Measurements from ENCODE around the gene WDR27. TPM values are rescaled to one million over a fixed set of nuclear protein-coding genes. Genes with fewer than 3 reads are reported as not detected.

Gene WDR27
- total RNA-seq, 1 donor from 2014 or later = 70.6 TPM

DNA sequence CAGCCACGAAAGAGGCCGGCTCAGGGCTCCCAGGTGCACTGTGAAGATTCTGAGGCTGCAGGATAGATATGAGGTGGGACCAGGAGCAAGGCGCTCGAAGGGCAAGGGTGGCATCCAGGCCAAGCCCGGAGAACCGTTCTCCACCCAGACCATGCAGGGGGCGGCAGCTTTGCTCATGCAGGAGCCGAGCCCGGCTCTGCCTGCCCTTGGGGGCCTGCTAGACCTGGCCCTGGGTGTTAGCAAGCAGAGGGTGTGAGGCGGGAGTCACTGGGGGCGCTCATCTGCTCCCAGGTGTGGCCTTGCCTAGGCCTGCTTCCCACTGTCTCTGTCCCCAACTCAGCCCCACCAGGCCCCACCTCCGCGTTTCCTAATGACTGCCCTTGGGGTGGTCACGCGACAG, 59.4 kb downstream of the WDR27 start:
- no peak for DNase-seq (ENCODE audit: extremely low read depth, low read depth, low spot score)

DNA sequence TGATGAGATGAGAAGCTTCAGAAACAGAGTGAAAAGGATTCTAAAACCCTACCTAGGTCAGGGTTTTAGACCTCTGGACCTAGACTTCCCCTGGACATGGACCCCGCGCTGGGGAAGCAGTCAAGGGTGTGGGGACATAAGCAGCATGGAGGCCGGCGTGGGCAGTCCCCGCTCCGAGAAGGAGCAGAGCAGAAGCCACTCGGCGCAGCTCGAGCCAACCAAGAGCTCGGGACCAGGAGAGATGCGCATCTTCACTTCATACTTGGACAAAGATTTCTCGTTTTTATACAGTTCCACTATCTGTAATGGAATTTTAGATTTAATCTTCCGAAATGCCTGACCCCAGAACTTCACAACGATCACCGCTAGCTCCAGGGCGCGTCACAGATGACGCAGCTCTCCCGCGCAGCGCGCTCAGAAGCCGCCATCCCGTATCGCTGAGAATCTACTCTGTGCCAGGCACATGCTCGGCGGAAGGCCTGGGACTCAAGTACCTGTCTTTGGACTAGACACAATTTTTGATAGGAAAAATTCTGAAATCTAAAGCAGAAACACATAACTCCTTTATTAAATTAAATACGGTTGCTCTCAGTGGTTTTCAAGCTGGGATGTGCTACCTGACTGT, 60.3 kb downstream of the WDR27 start:
- DNase-seq (ENCODE audit: extremely low read depth, low read depth, low spot score) = no peak

GRCh38 chr6:169640983-169641382, 60.8 kb downstream of the WDR27 start:
- no peak for DNase-seq (ENCODE audit: extremely low read depth, low read depth, low spot score)

- DNase-seq (ENCODE audit: extremely low read depth, low read depth, low spot score) = no peak
Observed at GRCh38 chr6:169640351-169640852, 61.4 kb downstream of the WDR27 start.

- no peak for DNase-seq (ENCODE audit: extremely low read depth, low read depth, low spot score)
Observed at GRCh38 chr6:169639653-169640278, 62.1 kb downstream of the WDR27 start.

- DNase-seq (ENCODE audit: extremely low read depth, low read depth, low spot score) = no peak
Observed at GRCh38 chr6:169638915-169639314, 62.9 kb downstream of the WDR27 start.

- no peak for DNase-seq (ENCODE audit: extremely low read depth, low read depth, low spot score)
Observed at GRCh38 chr6:169638388-169638787, 63.4 kb downstream of the WDR27 start.

- no peak for DNase-seq (ENCODE audit: extremely low read depth, low read depth, low spot score)
Observed at GRCh38 chr6:169635345-169635744, 66.5 kb downstream of the WDR27 start.

GRCh38 chr6:169632841-169633240, 69.0 kb downstream of the WDR27 start:
- no peak for DNase-seq (ENCODE audit: extremely low read depth, low read depth, low spot score)

DNA sequence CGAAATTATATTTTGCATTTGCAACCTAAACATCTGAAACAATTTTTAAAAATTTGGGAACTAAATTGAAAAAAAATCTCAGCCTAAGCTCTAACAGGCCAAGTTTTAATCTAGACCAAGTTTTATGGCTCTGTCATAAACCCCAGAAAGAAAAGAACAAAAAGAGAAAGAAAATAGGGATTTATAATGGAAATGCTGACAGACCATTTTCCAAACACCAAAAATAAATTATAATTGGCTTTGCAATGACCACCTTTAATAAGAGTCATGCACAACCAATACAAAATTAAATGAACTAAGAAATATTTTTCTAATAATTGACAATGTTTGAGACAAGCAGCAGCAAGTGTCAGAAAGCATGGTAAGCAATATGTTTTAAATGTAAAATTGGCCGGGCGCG, 72.6 kb downstream of the WDR27 start:
- DNase-seq (ENCODE audit: extremely low read depth, low read depth, low spot score) = no peak

GRCh38 chr6:169627736-169628607, 73.9 kb downstream of the WDR27 start:
- DNase-seq (ENCODE audit: extremely low read depth, low read depth, low spot score) = no peak

DNA sequence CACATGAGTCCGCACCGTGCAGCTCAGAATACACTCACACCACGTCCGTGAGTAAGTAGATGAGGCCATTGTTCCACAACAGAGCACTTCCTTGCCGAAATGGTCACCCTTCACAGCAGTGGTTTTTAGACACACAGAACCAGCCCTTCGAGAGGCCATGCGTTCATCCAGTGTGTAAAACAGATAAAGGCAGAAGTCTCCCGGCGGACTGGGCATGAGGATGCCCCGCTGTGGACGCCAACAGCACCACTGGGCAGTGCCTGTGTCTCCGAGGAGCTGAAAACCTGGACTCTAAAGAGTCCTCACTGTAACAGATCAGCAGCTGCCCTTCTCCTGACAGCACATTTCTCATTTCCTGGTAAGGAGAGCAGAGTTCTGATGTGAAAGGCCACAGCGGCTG, 75.2 kb downstream of the WDR27 start:
- no peak for DNase-seq (ENCODE audit: extremely low read depth, low read depth, low spot score)

DNA sequence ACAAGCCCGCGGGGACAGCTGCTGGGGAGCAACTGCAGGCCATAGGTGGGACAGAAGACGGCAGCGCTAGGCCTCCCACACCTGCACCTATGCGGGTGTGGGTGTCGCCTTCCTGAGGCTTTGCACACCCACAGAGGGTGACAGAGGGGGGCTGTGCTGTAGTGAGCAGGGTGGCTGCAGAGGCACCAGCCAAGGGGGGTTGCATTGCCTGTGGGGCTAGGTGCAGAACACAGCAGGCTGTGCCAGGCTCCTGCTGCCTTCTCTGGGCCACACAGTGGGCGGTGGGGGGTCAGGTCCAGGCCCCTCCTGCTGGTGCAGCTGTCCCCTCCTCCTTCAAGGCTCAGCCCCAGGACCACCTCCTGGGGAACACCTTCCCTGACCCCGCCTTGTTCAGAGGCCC, 75.7 kb downstream of the WDR27 start:
- no peak for DNase-seq (ENCODE audit: extremely low read depth, low read depth, low spot score)

DNA sequence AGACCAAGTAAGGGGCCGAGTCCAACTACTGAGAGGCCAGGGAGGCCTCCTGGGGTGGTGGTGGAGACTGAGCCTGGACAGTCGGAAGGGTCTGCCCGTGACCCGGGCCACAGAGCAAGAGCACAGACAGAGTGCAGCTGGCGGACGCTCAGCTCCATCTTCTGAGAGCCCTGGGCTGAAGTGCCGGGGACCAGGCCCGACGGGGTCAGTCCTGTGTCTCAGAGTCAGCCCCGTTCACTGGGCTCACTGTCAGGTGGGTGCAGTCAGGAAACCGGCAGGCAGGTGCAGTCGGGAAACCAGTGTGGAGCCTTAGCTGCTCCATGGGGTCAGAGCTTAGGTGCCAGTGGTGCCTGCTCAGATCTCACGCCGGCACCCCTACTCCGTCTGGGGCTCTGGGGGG, 76.5 kb downstream of the WDR27 start:
- DNase-seq (ENCODE audit: extremely low read depth, low read depth, low spot score) = no peak

- DNase-seq (ENCODE audit: extremely low read depth, low read depth, low spot score) = no peak
Observed at GRCh38 chr6:169624785-169625184, 77.0 kb downstream of the WDR27 start.

DNA sequence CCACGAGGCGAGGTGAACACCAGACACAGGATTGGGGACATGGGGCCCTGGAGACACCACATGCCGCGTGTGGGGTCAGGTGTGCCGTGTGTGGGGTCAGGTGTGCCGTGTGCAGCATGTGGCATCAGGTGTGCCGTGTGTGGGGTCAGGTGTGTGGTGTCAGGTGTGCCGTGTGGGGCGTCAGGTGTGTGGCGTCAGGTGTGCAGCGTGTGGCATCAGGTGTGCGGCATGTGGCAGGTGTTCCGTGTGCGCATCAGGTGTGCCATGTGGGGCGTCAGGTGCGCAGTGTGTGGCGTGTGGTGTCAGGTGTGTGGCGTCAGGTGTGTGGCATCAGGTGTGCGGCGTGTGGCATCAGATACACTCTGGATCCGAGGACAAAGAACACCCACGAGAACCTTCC, 77.9 kb downstream of the WDR27 start:
- DNase-seq (ENCODE audit: extremely low read depth, low read depth, low spot score) = no peak

- DNase-seq (ENCODE audit: extremely low read depth, low read depth, low spot score) = no peak
Observed at GRCh38 chr6:169623343-169623742, 78.5 kb downstream of the WDR27 start.

DNA sequence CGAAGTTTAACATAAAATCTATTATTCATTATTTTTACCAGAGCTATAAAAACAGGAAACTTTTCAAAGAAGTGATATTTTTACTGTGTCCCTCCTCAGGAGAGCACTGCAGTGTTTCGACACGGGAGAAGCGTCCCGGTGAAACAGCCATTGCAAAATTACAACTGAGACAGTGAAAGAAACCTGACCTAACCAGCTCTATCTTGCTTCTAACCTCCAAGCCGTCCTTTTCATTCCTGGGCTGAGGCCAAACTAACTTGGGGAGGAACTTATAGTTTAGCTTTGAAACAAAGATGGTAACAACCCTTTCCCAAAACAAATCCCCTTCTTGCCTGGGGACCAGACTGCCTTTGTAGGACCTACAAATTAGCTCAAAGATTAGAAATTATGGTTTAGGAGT, 79.2 kb downstream of the WDR27 start:
- DNase-seq (ENCODE audit: extremely low read depth, low read depth, low spot score) = no peak

DNA sequence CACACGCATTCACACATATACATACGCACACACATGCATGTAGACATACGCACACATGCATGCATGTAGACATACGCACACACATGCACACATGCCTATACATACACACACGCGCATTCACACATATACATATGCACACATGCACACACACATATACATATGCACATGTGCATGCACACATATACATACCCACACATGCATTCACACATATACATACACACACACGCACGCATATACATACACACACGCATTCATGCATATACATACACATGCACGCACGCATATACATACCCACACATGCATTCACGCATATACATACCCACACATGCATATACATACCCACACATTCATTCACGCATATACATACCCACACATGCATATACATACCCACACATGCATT, 80.5 kb downstream of the WDR27 start:
- no peak for DNase-seq (ENCODE audit: extremely low read depth, low read depth, low spot score)

DNA sequence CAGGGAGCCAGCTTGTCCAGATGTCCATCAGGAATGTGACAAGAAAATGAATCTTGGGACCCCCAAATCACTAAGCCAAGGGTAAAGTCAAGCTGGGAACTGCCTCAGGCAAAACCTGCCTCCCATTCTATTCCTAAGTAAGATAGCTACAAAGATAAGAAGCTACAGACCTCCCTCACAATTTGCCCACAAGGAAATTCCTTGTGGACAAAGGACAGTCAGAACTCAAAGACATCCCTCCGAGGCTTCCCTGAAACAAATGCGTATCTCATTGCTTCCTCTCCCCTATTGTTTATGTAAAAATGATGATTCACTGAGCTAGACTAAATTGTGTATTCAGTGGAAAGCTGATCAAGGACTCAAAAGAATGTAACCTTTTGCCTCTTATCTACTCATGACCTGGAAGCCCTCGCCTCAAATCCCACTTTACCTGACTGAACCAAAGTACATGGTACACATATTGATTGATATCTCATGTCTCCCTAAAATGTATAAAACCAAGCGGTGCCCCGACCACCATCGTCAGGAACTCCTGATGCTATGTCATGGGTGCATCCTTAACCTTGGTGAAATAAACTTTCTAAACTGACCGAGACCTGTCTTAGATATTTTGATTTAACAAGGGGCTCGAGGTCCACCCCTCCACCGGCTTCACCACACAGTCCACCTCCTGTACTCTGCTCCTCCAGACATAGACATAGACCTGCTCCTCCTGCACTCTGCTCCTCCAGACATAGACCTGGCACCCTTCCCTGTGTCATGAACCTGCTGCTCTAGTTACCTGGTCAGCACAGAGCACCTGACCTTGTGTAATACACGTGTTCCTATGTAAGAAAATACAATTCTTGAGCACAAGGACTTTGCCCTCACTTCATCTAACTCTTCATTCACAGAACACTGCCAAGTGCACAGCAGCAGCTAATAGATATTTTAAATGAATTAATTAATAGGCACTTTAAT, 81.4 kb downstream of the WDR27 start:
- DNase-seq (ENCODE audit: extremely low read depth, low read depth, low spot score) = no peak

DNA sequence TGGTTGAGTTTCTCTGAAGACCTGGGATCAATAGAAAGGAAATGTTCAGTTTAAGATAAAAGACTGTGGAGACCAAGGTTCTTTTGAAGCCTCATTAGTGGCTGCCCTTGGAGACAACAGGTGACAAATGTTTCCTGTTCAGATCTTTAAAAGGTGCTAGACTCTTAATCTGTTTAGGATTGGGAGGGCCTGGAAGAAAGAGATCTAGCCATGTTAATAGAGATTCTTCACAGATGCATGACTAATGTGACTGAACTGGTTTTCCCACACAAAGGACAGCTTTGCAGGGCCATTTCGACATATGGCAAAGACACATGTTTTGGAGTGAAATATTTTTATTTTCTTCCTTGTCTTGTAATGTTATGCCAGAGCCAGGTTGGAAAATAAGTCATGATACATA, 82.2 kb downstream of the WDR27 start:
- no peak for DNase-seq (ENCODE audit: extremely low read depth, low read depth, low spot score)

All from glomerular endothelial cell (primary cell).